Muscle layer of colon (tissue), 2 donors: Measurements from ENCODE around the gene GIPR.

Experiments used
- H3K27ac ChIP-seq: one replicate; pipeline ENCODE4 v1.7.0; 2013; ENCODE audit warnings: low read depth, mild to moderate bottlenecking, low read length, moderate library complexity
- H3K27me3 ChIP-seq, 2 donors: one replicate each; pipeline ENCODE4 v1.7.0; 2013; ENCODE audit warnings: low read length in 2 of 2, mild to moderate bottlenecking in 2 of 2; ENCODE audit not compliant: insufficient read depth in 2 of 2, control insufficient read depth in 1 of 2
- H3K36me3 ChIP-seq: one replicate; pipeline ENCODE4 v1.7.0; 2013; ENCODE audit warnings: mild to moderate bottlenecking, low read length; ENCODE audit not compliant: insufficient read depth
- H3K4me1 ChIP-seq: one replicate; pipeline ENCODE4 v1.7.0; 2013; ENCODE audit warnings: mild to moderate bottlenecking, low read length; ENCODE audit not compliant: insufficient read depth
- H3K4me3 ChIP-seq, 2 donors: one replicate each; pipeline ENCODE4 v1.7.0; 2013; ENCODE audit warnings: low read length in 2 of 2, low read depth in 1 of 2, mild to moderate bottlenecking in 1 of 2, moderate library complexity in 1 of 2
- H3K9ac ChIP-seq: one replicate; pipeline ENCODE4 v1.7.0; 2013; ENCODE audit warnings: low read length
- H3K9me3 ChIP-seq: one replicate; pipeline ENCODE4 v1.7.0; 2013; ENCODE audit warnings: mild to moderate bottlenecking, low read length
- donor health status: abdominal sarcoma.
- donor health status: Adenocarcinoma of cecum.

Gene GIPR

DNA sequence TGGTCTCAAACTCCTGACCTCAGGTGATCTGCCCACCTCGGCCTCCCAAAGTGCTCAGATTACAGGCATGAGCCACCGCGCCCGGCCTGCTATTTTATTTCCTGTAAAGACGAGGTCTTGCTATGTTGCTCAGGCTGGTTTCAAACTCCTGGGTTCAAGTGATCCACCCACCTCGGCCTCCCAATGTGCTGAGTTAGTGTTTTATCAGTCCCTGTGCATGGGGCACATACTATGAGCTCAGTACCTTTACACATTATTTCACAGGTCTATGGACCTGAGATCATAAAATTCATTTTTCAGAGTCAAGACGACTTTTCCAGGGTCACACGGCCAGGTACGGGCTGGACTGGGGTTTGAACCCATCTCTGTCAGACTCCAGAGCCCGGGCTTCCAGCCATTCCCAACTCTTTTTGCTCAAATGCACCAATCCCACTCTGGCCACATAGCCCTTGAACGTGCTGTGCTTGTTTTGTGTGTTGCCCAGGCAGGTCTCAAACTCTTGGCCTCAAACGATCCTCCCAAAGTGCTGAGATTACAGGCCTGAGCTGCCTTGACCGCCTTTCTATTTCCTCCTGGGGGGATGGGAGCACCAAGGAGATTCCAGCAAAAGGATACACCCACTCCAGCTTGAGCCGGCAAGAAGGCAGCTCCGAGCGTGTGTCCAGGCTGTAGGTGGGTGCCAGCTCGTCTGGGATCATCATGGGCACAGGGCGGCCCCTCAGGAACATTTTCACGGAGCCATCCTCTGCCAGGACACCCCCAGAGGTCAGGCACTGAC lies 29.9 kb upstream of the GIPR start:
- H3K36me3 ChIP-seq = no peaks in the 10 kb centered on the region
- H3K27me3 ChIP-seq = peaks cover 7 to 29% of the 10 kb centered on the region in 2 donors
- H3K9me3 ChIP-seq = no peaks in the 10 kb centered on the region
- H3K4me1 ChIP-seq = peaks cover 10% of the 10 kb centered on the region
- no peak overlapping the region for H3K9ac ChIP-seq
- H3K4me3 ChIP-seq = no peak overlapping the region
- H3K27ac ChIP-seq = no peak overlapping the region

GRCh38 chr19:45638930-45639729 lies 28.9 kb upstream of the GIPR start, which contains the start of gene EML2:
TSS of gene EML2 (minus strand) at chr19:45639397. CDS start at chr19:45639376, 21 bp downstream.
- Histone ChIP-seq H3K27ac (no peak within 1 kb of the TSS), H3K36me3 (no peaks in the 10 kb centered on the region), H3K9ac (peak within 1 kb of the TSS; percentile 61), H3K4me1 (peaks cover 15% of the 10 kb centered on the region), H3K4me3 (peak within 1 kb of the TSS; percentile 69 to 77), H3K27me3 (peaks cover 7 to 31% of the 10 kb centered on the region in 2 donors), H3K9me3 (no peaks in the 10 kb centered on the region)

DNA sequence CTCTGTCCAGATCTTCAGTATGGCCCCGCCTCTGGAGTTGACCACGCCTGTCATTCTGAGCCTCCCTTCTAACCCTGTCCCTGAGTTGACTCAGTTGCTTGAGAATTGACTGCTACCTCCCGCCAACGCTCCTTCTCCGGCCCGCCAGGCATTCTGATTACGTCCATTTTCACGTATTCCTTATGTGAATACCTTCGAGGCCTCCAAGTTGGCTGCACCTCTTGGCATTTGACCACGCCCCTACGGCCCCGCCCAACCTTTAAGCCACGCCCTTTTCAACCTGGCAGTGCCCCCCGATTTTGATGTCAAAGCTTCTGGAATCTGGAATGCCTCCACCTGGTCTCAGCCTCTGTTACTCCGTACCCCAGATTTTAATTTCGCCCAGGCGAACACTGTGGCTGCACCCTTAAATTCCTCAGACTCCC lies 27.2 kb upstream of the GIPR start:
- no peak overlapping the region for H3K4me3 ChIP-seq
- no peak overlapping the region for H3K27ac ChIP-seq
- H3K36me3 ChIP-seq = no peaks in the 10 kb centered on the region
- no peak overlapping the region for H3K9ac ChIP-seq
- peaks cover 15% of the 10 kb centered on the region for H3K4me1 ChIP-seq
- H3K27me3 ChIP-seq = peaks cover 21 to 46% of the 10 kb centered on the region in 2 donors
- no peaks in the 10 kb centered on the region for H3K9me3 ChIP-seq

DNA sequence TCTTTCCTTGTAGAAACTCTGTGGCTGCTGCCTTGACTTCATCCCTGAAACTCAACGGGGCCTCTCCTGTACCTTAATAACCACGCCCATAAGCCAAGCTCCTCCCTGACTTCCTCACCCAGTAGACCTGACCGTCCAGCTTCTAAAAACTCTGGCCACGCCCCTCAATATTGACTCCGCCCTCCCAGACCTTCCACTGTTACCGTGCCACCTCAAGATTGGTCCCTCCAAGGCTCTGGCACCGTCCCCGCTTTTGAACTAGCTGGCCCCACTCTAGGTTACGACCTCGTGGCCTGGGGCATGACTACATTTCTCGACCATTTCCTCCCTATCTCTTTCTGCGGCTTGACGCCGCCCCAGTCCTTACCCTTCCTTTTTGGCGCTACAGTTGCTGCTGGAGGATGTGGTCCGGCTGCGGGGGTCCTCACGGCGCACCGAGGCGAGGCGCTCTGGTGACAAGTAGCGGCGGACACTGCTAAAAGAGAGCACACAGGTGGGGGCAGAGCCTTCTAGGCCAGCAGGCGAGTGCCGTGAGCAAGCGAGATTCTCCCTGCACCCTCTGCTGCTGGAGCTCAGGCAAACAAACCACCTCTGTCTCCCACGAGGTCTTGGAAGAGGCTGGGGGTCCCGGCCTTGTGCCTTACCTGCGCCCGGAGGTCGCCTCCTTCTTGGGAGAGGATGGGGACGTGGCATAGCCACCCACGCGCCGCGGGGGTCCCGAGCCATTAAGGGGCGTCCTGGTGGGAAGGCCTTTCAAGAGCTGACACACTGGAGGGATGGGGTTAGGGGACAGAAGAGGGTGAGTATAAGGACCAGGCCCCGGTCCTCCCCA lies 26.5 kb upstream of the GIPR start:
- Histone ChIP-seq H3K27me3 (peaks cover 27 to 50% of the 10 kb centered on the region in 2 donors), H3K36me3 (no peaks in the 10 kb centered on the region), H3K9me3 (no peaks in the 10 kb centered on the region), H3K4me3 (peak overlapping the region in 1 of 2 donors; percentile 49), H3K27ac (no peak overlapping the region), H3K9ac (no peak overlapping the region), H3K4me1 (peaks cover 15% of the 10 kb centered on the region)

- no peaks in the 10 kb centered on the region for H3K36me3 ChIP-seq
- no peak overlapping the region for H3K9ac ChIP-seq
- H3K4me3 ChIP-seq = no peak overlapping the region
- H3K27ac ChIP-seq = no peak overlapping the region
- peaks cover 15% of the 10 kb centered on the region for H3K4me1 ChIP-seq
- H3K9me3 ChIP-seq = no peaks in the 10 kb centered on the region
- H3K27me3 ChIP-seq = peaks cover 29 to 50% of the 10 kb centered on the region in 2 donors
These were observed 24.7 kb upstream of the GIPR start for GRCh38 chr19:45643024-45643926.

- Histone ChIP-seq H3K27ac (no peak overlapping the region), H3K36me3 (no peaks in the 10 kb centered on the region), H3K4me3 (no peak overlapping the region), H3K9me3 (no peaks in the 10 kb centered on the region), H3K27me3 (peaks cover 29 to 47% of the 10 kb centered on the region in 2 donors), H3K4me1 (peaks cover 15% of the 10 kb centered on the region), H3K9ac (no peak overlapping the region)
These were observed 23.9 kb upstream of the GIPR start for GRCh38 chr19:45643927-45644771.

DNA sequence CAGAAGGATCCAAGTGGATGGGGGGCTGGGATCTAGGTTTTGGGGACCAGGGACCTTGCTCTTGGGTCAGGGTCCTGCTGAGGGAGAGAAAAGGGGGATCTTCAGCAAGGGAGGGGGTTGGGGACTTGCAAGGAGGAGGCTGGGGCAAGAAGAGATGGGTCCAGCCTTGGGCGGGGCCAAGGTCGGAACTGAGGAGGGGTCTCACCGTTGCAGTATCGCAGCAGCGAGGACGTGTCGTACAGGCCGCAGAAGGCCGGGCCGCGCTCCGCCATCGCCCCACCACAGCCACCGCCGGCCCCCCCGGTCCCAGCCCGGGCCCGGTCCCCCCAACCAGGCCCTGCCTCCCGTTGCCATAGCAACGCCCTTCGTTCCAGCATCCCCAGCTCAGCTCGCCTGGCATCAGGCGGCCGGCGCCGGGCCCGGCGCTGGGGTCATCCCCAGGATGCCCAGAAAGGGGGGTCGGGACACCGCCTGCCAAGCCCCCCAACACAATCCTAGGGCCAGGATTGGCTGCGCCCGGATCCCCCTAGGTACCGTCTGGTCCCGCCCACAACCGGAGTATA lies 22.9 kb upstream of the GIPR start:
- H3K9ac ChIP-seq = no peak overlapping the region
- H3K27me3 ChIP-seq = peaks cover 29 to 39% of the 10 kb centered on the region in 2 donors
- no peak overlapping the region for H3K4me3 ChIP-seq
- H3K9me3 ChIP-seq = no peaks in the 10 kb centered on the region
- H3K36me3 ChIP-seq = no peaks in the 10 kb centered on the region
- H3K4me1 ChIP-seq = peaks cover 15% of the 10 kb centered on the region
- no peak overlapping the region for H3K27ac ChIP-seq

DNA sequence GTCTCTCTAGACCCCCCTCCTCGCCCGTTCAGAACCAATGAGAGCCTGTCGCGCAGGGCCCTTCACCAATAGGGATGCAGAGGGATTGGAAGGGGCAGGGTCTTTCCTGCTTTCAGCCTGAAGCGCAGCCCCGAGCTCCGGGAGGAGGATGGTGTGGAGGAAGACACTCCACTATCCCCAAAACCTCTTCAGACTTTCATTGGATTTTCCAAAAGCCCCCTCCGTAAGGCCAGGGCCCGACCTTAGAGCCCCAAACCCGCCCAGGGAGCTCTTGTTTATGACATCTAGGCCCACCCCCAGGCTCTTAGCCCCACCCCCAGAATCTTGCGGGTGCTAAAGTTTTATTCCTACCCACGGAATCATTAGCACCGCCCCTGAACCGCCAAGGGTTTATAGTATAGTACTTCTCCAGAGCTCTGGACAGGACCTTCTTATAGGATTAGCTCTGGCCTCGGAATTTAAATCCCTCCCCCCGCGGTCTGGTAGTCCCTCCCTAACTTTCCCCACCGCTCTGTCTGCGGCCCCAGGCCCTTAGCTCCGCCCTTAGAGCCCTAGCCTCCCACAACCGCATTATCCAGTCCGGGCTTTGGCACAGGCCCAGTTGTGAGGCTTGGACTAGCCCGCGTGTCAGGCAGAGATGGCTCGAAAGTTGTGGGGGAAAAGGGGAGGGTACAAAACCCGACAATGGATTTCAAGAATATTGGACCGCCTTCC lies 22.2 kb upstream of the GIPR start:
- no peaks in the 10 kb centered on the region for H3K36me3 ChIP-seq
- H3K27ac ChIP-seq = no peak overlapping the region
- H3K9ac ChIP-seq = no peak overlapping the region
- H3K27me3 ChIP-seq = peaks cover 28 to 37% of the 10 kb centered on the region in 2 donors
- H3K4me3 ChIP-seq = no peak overlapping the region
- no peaks in the 10 kb centered on the region for H3K9me3 ChIP-seq
- H3K4me1 ChIP-seq = peaks cover 15% of the 10 kb centered on the region

DNA sequence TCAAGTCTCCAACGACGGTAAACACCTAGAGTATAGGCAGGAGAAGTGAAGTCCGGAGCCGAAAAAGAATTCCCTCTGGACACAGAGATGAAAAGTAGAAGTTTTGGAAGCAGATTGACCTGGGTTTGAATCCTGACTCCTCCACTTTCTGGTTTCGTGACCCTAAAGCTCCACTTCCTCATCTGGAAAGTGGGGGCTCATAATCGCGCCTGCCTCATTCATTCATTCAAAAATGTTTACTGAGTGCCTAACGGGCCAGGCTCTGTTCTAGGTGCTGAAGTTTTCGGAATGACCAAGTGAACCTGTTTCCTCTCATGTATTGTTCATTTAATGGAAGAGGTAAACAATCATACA lies 21.7 kb upstream of the GIPR start:
- Histone ChIP-seq H3K36me3 (no peaks in the 10 kb centered on the region), H3K4me1 (peaks cover 14% of the 10 kb centered on the region), H3K4me3 (no peak overlapping the region), H3K9ac (no peak overlapping the region), H3K9me3 (no peaks in the 10 kb centered on the region), H3K27me3 (peaks cover 23 to 32% of the 10 kb centered on the region in 2 donors), H3K27ac (no peak overlapping the region)
